H1 (cell line): Measurements from ENCODE around the gene UBALD1. TPM values are rescaled to one million over a fixed set of nuclear protein-coding genes. Genes with fewer than 3 reads are reported as not detected.

Source experiments
- CTCF ChIA-PET: fragments of 300-600 bp; sonication (Branson Sonifier 250); formaldehyde crosslinking; loops from one replicate; lab custom pipeline; 2021; ENCODE audit not compliant: partially characterized antibody; lab: Charles Lee
- POLR2A ChIA-PET: fragments of 300-600 bp; sonication (Branson Sonifier 250); formaldehyde crosslinking; loops from one replicate; lab custom pipeline; 2021; ENCODE audit warnings: inconsistent platforms; ENCODE audit not compliant: partially characterized antibody; lab: Charles Lee
- DNase-seq, 2 experiments: peaks; one replicate each; pipeline versions ENCODE4 v3.0.0 to v3.0.0-alpha.2; 2010 to 2022; ENCODE audit warnings: low spot score in 2 of 2, low read depth in 1 of 2, mixed read lengths in 1 of 2
- FAIRE-seq: peaks from 2 replicates; lab custom pipeline; 2011; peaks lifted over from hg19 to GRCh38; lab: Jason Lieb, UNC
- H2AFZ ChIP-seq: 2 replicates; pipeline ENCODE4 v1.8.1; 2012; ENCODE audit warnings: low read length, inconsistent platforms
- H2AK5ac ChIP-seq: 2 replicates; pipeline ENCODE4 v1.6.1; 2013; ENCODE audit warnings: low read depth, low read length
- H2BK120ac ChIP-seq: replicated peaks from 2 replicates; pipeline ENCODE3; 2013; ENCODE audit warnings: low read depth, low read length, inconsistent platforms
- H2BK12ac ChIP-seq: 2 replicates; pipeline ENCODE4 v1.6.1; 2013; ENCODE audit warnings: low read depth, low read length
- H2BK15ac ChIP-seq: 2 replicates; pipeline ENCODE4 v1.6.1; 2013; ENCODE audit warnings: low read length
- H2BK20ac ChIP-seq: 2 replicates; pipeline ENCODE4 v1.6.1; 2013; ENCODE audit warnings: low read length
- H2BK5ac ChIP-seq: 2 replicates; pipeline ENCODE4 v1.6.1; 2013; ENCODE audit warnings: low read depth, low read length
- H3K14ac ChIP-seq: 2 replicates; pipeline ENCODE4 v1.6.1; 2013; ENCODE audit warnings: inconsistent platforms; ENCODE audit not compliant: insufficient read length
- H3K18ac ChIP-seq: 2 replicates; pipeline ENCODE4 v1.6.1; 2013; ENCODE audit warnings: low read length; ENCODE audit errors: extremely low read depth
- H3K23ac ChIP-seq: 2 replicates; pipeline ENCODE4 v1.6.1; 2013; ENCODE audit warnings: inconsistent platforms; ENCODE audit not compliant: insufficient read length
- H3K23me2 ChIP-seq: 2 replicates; pipeline ENCODE4 v1.6.1; 2013; ENCODE audit warnings: low read depth, low read length
- H3K27ac ChIP-seq: 2 replicates; pipeline ENCODE4 v1.6.1; 2011; ENCODE audit warnings: low read depth, low read length, inconsistent platforms
- H3K27me3 ChIP-seq, 4 experiments: replicated peaks in 1 of 4; 1 replicate in 1 of 4; 2 replicates in 3 of 4; pipeline versions ENCODE4 v1.6.1 to v1.8.1; 2011 to 2013; ENCODE audit warnings: low read length in 3 of 4, mild to moderate bottlenecking in 3 of 4, inconsistent platforms in 2 of 4, mixed read lengths in 2 of 4, moderate library complexity in 1 of 4; ENCODE audit not compliant: control insufficient read depth in 3 of 4, insufficient read depth in 3 of 4; ENCODE audit errors: extremely low read depth in 1 of 4
- H3K36me3 ChIP-seq, 4 experiments: 2 replicates each; pipeline versions ENCODE4 v1.6.1 to v1.8.1; 2011 to 2013; ENCODE audit warnings: mild to moderate bottlenecking in 4 of 4, low read length in 3 of 4, moderate library complexity in 2 of 4, control low read depth in 1 of 4, inconsistent platforms in 1 of 4; ENCODE audit not compliant: insufficient read depth in 4 of 4, control insufficient read depth in 2 of 4
- H3K4ac ChIP-seq: replicated peaks from 2 replicates; pipeline ENCODE3; 2013; ENCODE audit warnings: low read length, low read depth, mixed read lengths, inconsistent platforms; ENCODE audit not compliant: insufficient read length
- H3K4me1 ChIP-seq, 4 experiments: replicated peaks in 1 of 4; 1 replicate in 1 of 4; 2 replicates in 3 of 4; pipeline versions ENCODE4 v1.6.1 to v1.8.1; 2011 to 2013; ENCODE audit warnings: low read length in 3 of 4, inconsistent platforms in 2 of 4, mixed read lengths in 1 of 4; ENCODE audit not compliant: insufficient read depth in 4 of 4, control insufficient read depth in 3 of 4
- H3K4me2 ChIP-seq, 2 experiments: 2 replicates each; pipeline versions ENCODE4 v1.6.1 to v1.8.1; 2011 to 2013; ENCODE audit warnings: low read depth in 2 of 2, low read length in 2 of 2, control low read depth in 1 of 2, inconsistent platforms in 1 of 2, mild to moderate bottlenecking in 1 of 2; ENCODE audit not compliant: insufficient read depth in 1 of 2
- H3K4me3 ChIP-seq, 4 experiments: fragments of 200-600, 300-600 bp in 1 of 4; sonication (generic), shearing (Covaris generic), sonication (Bioruptor Twin) in 1 of 4; 2 replicates each; pipeline versions ENCODE4 v1.5.1 to v1.8.1; 2011 to 2016; ENCODE audit warnings: low read length in 4 of 4, low read depth in 3 of 4, control low read depth in 2 of 4, inconsistent platforms in 2 of 4, mild to moderate bottlenecking in 2 of 4, mixed read lengths in 1 of 4, moderate library complexity in 1 of 4; ENCODE audit not compliant: insufficient read depth in 2 of 4; ENCODE audit errors: extremely low read depth in 1 of 4
- H3K56ac ChIP-seq: replicated peaks from 2 replicates; pipeline ENCODE3; 2013; ENCODE audit warnings: low read depth, mild to moderate bottlenecking, mixed read lengths, low read length, inconsistent platforms; ENCODE audit not compliant: insufficient read length
- H3K79me1 ChIP-seq: 2 replicates; pipeline ENCODE4 v1.6.1; 2013; ENCODE audit warnings: low read depth, low read length, control low read depth
- H3K79me2 ChIP-seq, 2 experiments: 2 replicates each; pipeline versions ENCODE4 v1.6.1 to v1.8.1; 2012 to 2013; ENCODE audit warnings: low read length in 2 of 2, mild to moderate bottlenecking in 2 of 2, inconsistent platforms in 1 of 2; ENCODE audit not compliant: insufficient read depth in 2 of 2, control insufficient read depth in 1 of 2
- H3K9ac ChIP-seq, 4 experiments: replicated peaks in 1 of 4; 1 replicate in 1 of 4; 2 replicates in 3 of 4; pipeline versions ENCODE4 v1.6.1 to v1.8.1; 2011 to 2013; ENCODE audit warnings: low read depth in 3 of 4, low read length in 3 of 4, control low read depth in 2 of 4, mild to moderate bottlenecking in 2 of 4, moderate library complexity in 2 of 4, inconsistent platforms in 1 of 4; ENCODE audit errors: extremely low read depth in 1 of 4
- H3K9me3 ChIP-seq, 2 experiments: 2 replicates each; pipeline versions ENCODE4 v1.6.1 to v1.8.1; 2012 to 2013; ENCODE audit warnings: mild to moderate bottlenecking in 2 of 2, moderate library complexity in 2 of 2, control low read depth in 1 of 2, inconsistent platforms in 1 of 2, low read depth in 1 of 2, low read length in 1 of 2, mixed read lengths in 1 of 2; ENCODE audit not compliant: insufficient read depth in 2 of 2
- H4K20me1 ChIP-seq, 2 experiments: replicated peaks in 1 of 2; 2 replicates each; pipeline versions ENCODE3 to v1.8.1; 2011 to 2013; ENCODE audit warnings: inconsistent platforms in 2 of 2, low read length in 2 of 2, mild to moderate bottlenecking in 1 of 2; ENCODE audit not compliant: insufficient read depth in 2 of 2, control insufficient read depth in 1 of 2
- H4K5ac ChIP-seq: 2 replicates; pipeline ENCODE4 v1.6.1; 2013; ENCODE audit warnings: low read length, low read depth, mixed read lengths, inconsistent platforms; ENCODE audit not compliant: insufficient read length
- H4K8ac ChIP-seq: 2 replicates; pipeline ENCODE4 v1.8.0; 2013; ENCODE audit warnings: mild to moderate bottlenecking, moderate library complexity, low read length, inconsistent platforms; ENCODE audit not compliant: insufficient read depth; ENCODE audit errors: extremely low read depth
- H4K91ac ChIP-seq: replicated peaks from 2 replicates; pipeline ENCODE3; 2013; ENCODE audit warnings: low read length, mixed read lengths, inconsistent platforms; ENCODE audit not compliant: insufficient read length
- SP4 ChIP-seq: IDR thresholded peaks from 2 replicates; pipeline ENCODE4 v1.6.1; 2012; ENCODE audit warnings: low read length, inconsistent platforms
- whole genome bisulfite sequencing, 2 experiments: shearing (Covaris generic) in 1 of 2; methylation state at CpG; one replicate each; pipeline versions ENCODE4 v1.1.6 to v1.1.7; 2013 to 2015; ENCODE audit warnings: low lambda C conversion rate in 2 of 2, mixed read lengths in 2 of 2, inconsistent platforms in 1 of 2, low coverage in 1 of 2, missing lambda C conversion rate in 1 of 2; ENCODE audit not compliant: insufficient replicate concordance in 2 of 2, insufficient coverage in 1 of 2, insufficient read length in 1 of 2; ENCODE audit errors: extremely low coverage in 1 of 2, missing lambda C conversion rate in 1 of 2; 5-methylcytosine and 5-hydroxymethylcytosine counted together
- polyA plus RNA-seq, 7 experiments: library from polyadenylated mRNA; depleted of rRNA in 3 of 7; stranded (reverse) in 5 of 7; unstranded in 2 of 7; fragments of >200 nt in 5 of 7; fragments of 200-250 nt in 2 of 7; gene quantifications; 1 replicate in 5 of 7; 2 replicates in 1 of 7; 4 replicates in 1 of 7; pipeline versions ENCODE4 v1.2.1 to v1.2.3, GENCODE V29; 2011 to 2013; ENCODE audit warnings: missing spikeins in 2 of 7, mixed read lengths in 2 of 7
- total RNA-seq: library from RNA; stranded (reverse); fragmentation: NEBNext Ultra II Directional; extraction: Animal tissue kit (Norgen Biotek cat#: 25700); gene quantifications from 2 replicates; pipeline ENCODE4 v1.2.1, GENCODE V29; 2021
- TF ChIP-seq, protein P1 (sequence below): IDR thresholded peaks from 2 replicates; pipeline ENCODE4 v1.6.1; 2011; ENCODE audit warnings: low read length, improper control_type of control experiment

UBALD1 gene
- total and polyA plus RNA-seq, 2 of the 8 experiments (the other 6 are each of a cell fraction or from before 2014, with no cell fraction given), result 28.6 to 62.0 TPM

DNA sequence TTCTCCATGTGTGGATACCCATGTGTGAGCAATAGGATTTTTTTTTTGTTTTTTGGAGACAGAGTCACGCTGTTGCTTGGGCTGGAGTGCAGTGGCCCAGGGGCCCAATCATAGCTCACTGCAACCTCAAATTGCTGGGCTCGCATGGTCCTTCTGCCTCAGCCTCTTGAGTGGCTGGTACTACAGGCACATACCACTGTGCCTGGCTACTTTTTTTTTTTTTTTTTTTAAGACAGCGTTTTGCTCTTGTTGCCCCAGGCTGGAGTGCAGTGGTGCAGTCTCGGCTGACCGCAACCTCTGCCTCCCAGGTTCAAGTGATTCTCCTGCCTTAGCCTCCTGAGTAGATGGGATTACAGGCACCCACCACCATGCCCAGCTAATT is 26.6 kb upstream of the UBALD1 start:
- no peak overlapping the region for H3K56ac ChIP-seq
- H3K9me3 ChIP-seq, result no peaks in the 10 kb centered on the region
- H3K4ac ChIP-seq, result no peak overlapping the region
- H2BK15ac ChIP-seq, result no peak overlapping the region
- 97% methylated on average over 4 of the region's 5 CpGs; no CpG with 5 or more reads in 1 of the 2 experiments for WGBS, 2 experiments
- CTCF ChIA-PET, result interaction anchor here (0.6 to 5.3 kb wide), 5 partner anchors 11 to 59 kb away, joined by 3 to 18 read pairs (median 3); partner anchors contain the start of gene MGRN1
- DNase-seq (no peak), FAIRE-seq (no peak)
- H2AK5ac ChIP-seq, result no peak overlapping the region
- peaks cover 7 to 26% of the 10 kb centered on the region in 2 experiments for H4K20me1 ChIP-seq
- no peak overlapping the region for H3K14ac ChIP-seq
- H3K4me1 ChIP-seq, result no peaks in the 10 kb centered on the region
- no peak overlapping the region for H4K8ac ChIP-seq
- H3K79me1 ChIP-seq, result peaks cover 24% of the 10 kb centered on the region
- no peak overlapping the region for H2BK120ac ChIP-seq
- H3K4me3 ChIP-seq, result no peak overlapping the region
- H3K23me2 ChIP-seq, result no peaks in the 10 kb centered on the region
- H2AFZ ChIP-seq, result no peak overlapping the region
- peaks cover 0 to 2% (median 0%) of the 10 kb centered on the region in 4 experiments; a peak in 1 of 8 replicates for H3K36me3 ChIP-seq
- no peak overlapping the region for H2BK5ac ChIP-seq
- no peaks in the 10 kb centered on the region; a peak in 1 of 7 replicates for H3K27me3 ChIP-seq
- H3K27ac ChIP-seq, result no peak overlapping the region
- no peak overlapping the region for H3K9ac ChIP-seq
- H4K91ac ChIP-seq, result no peak overlapping the region
- H4K5ac ChIP-seq, result no peak overlapping the region
- peaks cover 0 to 87% of the 10 kb centered on the region in 2 experiments; a peak in 2 of 4 replicates for H3K79me2 ChIP-seq
- no peak overlapping the region for H2BK12ac ChIP-seq
- POLR2A ChIA-PET, result no interaction called here
- no peak overlapping the region for H3K18ac ChIP-seq
- H3K23ac ChIP-seq, result no peak overlapping the region
- no peak overlapping the region for H3K4me2 ChIP-seq
- H2BK20ac ChIP-seq, result no peak overlapping the region
- TF ChIP-seq SP4, result no peak
- TF ChIP-seq, protein P1, sequence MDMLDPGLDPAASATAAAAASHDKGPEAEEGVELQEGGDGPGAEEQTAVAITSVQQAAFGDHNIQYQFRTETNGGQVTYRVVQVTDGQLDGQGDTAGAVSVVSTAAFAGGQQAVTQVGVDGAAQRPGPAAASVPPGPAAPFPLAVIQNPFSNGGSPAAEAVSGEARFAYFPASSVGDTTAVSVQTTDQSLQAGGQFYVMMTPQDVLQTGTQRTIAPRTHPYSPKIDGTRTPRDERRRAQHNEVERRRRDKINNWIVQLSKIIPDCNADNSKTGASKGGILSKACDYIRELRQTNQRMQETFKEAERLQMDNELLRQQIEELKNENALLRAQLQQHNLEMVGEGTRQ, result no peak
